Fibroblast of lung (primary cell): ENCODE measurements around the gene NEU3. TPM values are rescaled to one million over a fixed set of nuclear protein-coding genes. Genes with fewer than 3 reads are reported as not detected.

Experiments
- DNase-seq, 2 donors: peaks; one replicate each; pipeline versions ENCODE4 v3.0.0 to v3.0.0-alpha.2; 2010; ENCODE audit warnings: low read depth in 2 of 2
- H2AFZ ChIP-seq: 2 replicates; pipeline ENCODE4 v1.5.1; 2012; ENCODE audit warnings: low read length, control low read depth, inconsistent platforms
- H3K27ac ChIP-seq: 2 replicates; pipeline ENCODE4 v1.5.1; 2011; ENCODE audit warnings: low read length, control low read depth; ENCODE audit not compliant: insufficient read depth
- H3K27me3 ChIP-seq: 2 replicates; pipeline ENCODE4 v1.5.1; 2011; ENCODE audit warnings: mild to moderate bottlenecking, low read length; ENCODE audit not compliant: control insufficient read depth, insufficient read depth
- H3K36me3 ChIP-seq: 2 replicates; pipeline ENCODE4 v1.5.1; 2011; ENCODE audit warnings: low read length; ENCODE audit not compliant: control insufficient read depth, insufficient read depth
- H3K4me1 ChIP-seq: 2 replicates; pipeline ENCODE4 v1.5.1; 2011; ENCODE audit warnings: low read length; ENCODE audit not compliant: control insufficient read depth, insufficient read depth; ENCODE audit errors: extremely low read depth
- H3K4me2 ChIP-seq: 2 replicates; pipeline ENCODE4 v1.5.1; 2011; ENCODE audit warnings: low read length, control low read depth; ENCODE audit not compliant: insufficient read depth; ENCODE audit errors: extremely low read depth
- H3K4me3 ChIP-seq, 4 experiments: fragments of 200-600 bp in 1 of 4; sonication (generic) in 1 of 4; replicated peaks in 1 of 4; 2 replicates each; pipeline ENCODE4 v1.5.1; 2011 to 2016; ENCODE audit warnings: low read length in 4 of 4, low read depth in 3 of 4, mild to moderate bottlenecking in 3 of 4, control low read depth in 2 of 4, inconsistent platforms in 1 of 4, mixed read lengths in 1 of 4; ENCODE audit not compliant: insufficient read depth in 1 of 4; ENCODE audit errors: control extremely low read depth in 1 of 4
- H3K79me2 ChIP-seq: 2 replicates; pipeline ENCODE4 v1.5.1; 2012; ENCODE audit warnings: mild to moderate bottlenecking, low read length, inconsistent platforms; ENCODE audit not compliant: control insufficient read depth, insufficient read depth
- H3K9ac ChIP-seq: 2 replicates; pipeline ENCODE4 v1.5.1; 2011; ENCODE audit warnings: mild to moderate bottlenecking, low read length, control low read depth; ENCODE audit not compliant: insufficient read depth
- H3K9me3 ChIP-seq: 2 replicates; pipeline ENCODE4 v1.5.1; 2012; ENCODE audit warnings: low read depth, low read length; ENCODE audit not compliant: control insufficient read depth, insufficient read depth
- H4K20me1 ChIP-seq: 2 replicates; pipeline ENCODE4 v1.5.1; 2011; ENCODE audit warnings: low read length; ENCODE audit not compliant: control insufficient read depth, insufficient read depth; ENCODE audit errors: extremely low read depth
- EZH2 ChIP-seq: IDR thresholded peaks from 2 replicates; pipeline ENCODE4 v1.5.1; 2012; ENCODE audit warnings: low read length, control low read depth, mild to moderate bottlenecking; ENCODE audit errors: missing control alignments
- polyA plus RNA-seq, 2 donors: library from polyadenylated mRNA; depleted of rRNA in 1 of 2; stranded (reverse) in 1 of 2; unstranded in 1 of 2; fragments of >200 nt; gene quantifications; 2 replicates each; pipeline ENCODE4 v1.2.1, GENCODE V29; 2011 to 2012; ENCODE audit warnings: missing spikeins in 1 of 2
- total RNA-seq: library from RNA; depleted of rRNA; stranded (reverse); fragments of >200 nt; gene quantifications from 2 replicates; pipeline ENCODE4 v1.2.1, GENCODE V29; 2014
- TF ChIP-seq, protein P1 (sequence below), 2 donors: IDR thresholded peaks in 1 of 2; conservative IDR thresholded peaks in 1 of 2; 1 replicate in 1 of 2; 2 replicates in 1 of 2; pipeline ENCODE4 v1.5.1; 2011 to 2012; ENCODE audit warnings: low read length in 2 of 2, control low read depth in 1 of 2, inconsistent platforms in 1 of 2, low read depth in 1 of 2, mild to moderate bottlenecking in 1 of 2

Gene NEU3
- total and polyA plus RNA-seq, 2 donors (not counting 1 experiment from before 2014, with no cell fraction given), result 5.0 to 6.6 TPM

DNA sequence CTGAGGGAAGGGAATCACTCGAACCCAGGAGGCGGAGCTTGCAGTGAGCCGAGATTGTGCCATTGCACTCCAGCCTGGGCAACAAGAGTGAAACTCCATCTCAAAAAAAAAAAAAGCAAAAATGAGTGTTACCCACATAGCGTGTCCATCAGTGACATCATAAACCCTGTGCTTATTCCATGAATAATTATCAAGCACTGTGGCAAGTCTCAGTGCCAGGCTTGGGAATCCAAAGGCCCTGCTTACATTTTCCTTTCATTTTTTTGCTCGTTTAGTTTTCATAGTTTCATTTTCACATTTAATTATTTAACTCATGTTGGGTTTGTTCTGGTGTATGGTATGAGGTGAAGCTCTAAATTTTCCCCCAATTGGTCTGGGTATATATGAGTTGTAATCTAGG lies 46.5 kb downstream of the NEU3 start:
- no peaks in the 10 kb centered on the region for H3K36me3 ChIP-seq
- no peak overlapping the region for H3K4me3 ChIP-seq
- H3K4me2 ChIP-seq, result no peak overlapping the region
- no peak for DNase-seq
- no peak overlapping the region for H2AFZ ChIP-seq
- H3K9me3 ChIP-seq, result no peaks in the 10 kb centered on the region
- no peaks in the 10 kb centered on the region for H4K20me1 ChIP-seq
- H3K27me3 ChIP-seq, result no peaks in the 10 kb centered on the region
- no peak overlapping the region for H3K9ac ChIP-seq
- TF ChIP-seq, protein P1, sequence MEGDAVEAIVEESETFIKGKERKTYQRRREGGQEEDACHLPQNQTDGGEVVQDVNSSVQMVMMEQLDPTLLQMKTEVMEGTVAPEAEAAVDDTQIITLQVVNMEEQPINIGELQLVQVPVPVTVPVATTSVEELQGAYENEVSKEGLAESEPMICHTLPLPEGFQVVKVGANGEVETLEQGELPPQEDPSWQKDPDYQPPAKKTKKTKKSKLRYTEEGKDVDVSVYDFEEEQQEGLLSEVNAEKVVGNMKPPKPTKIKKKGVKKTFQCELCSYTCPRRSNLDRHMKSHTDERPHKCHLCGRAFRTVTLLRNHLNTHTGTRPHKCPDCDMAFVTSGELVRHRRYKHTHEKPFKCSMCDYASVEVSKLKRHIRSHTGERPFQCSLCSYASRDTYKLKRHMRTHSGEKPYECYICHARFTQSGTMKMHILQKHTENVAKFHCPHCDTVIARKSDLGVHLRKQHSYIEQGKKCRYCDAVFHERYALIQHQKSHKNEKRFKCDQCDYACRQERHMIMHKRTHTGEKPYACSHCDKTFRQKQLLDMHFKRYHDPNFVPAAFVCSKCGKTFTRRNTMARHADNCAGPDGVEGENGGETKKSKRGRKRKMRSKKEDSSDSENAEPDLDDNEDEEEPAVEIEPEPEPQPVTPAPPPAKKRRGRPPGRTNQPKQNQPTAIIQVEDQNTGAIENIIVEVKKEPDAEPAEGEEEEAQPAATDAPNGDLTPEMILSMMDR (conservative IDR thresholded peaks at IDR 0.05 in 1 of 2, IDR thresholded peaks at IDR 0.05 in 1 of 2; ENCODE audit: low read depth in 1 of 2, low read length in 2 of 2), result no peak
- TF ChIP-seq EZH2, result no peak
- H3K27ac ChIP-seq, result no peak overlapping the region
- peaks cover 9% of the 10 kb centered on the region for H3K4me1 ChIP-seq
- no peaks in the 10 kb centered on the region for H3K79me2 ChIP-seq

DNA sequence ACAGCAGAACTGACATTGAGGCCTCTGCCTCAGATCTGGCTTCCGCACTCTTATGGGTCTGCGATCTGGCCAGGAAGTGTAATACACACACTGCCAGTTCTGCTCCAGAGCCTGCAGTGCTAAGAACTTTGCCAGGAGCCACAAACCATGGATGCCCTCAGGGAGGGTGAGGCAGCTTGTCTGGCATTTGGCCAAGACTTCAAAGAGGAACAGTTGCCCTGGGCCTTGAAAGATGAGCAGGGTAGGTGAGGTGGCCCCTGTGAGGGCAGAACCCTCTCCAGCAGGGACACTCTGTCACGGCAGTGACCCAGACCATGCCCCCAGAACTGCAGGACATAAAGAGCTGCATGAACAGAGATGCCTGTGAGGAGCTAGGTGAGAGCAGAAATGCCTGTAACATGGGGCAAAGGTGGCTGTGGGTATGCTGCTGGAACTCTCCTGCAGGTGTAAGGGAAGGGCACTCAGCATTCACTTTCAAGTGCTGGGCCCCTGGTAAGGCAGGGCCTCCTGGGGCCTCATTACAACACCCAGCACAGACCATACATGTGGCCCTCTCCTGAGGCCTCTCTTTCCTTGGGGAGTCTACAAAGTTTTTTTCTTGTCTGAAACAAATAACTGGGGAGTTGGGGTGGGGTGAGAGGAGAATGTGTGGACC lies 47.3 kb downstream of the NEU3 start:
- H3K9me3 ChIP-seq, result no peaks in the 10 kb centered on the region
- no peak overlapping the region for H3K4me3 ChIP-seq
- no peak for DNase-seq
- H3K27me3 ChIP-seq, result no peaks in the 10 kb centered on the region
- H3K27ac ChIP-seq, result no peak overlapping the region
- H2AFZ ChIP-seq, result no peak overlapping the region
- H4K20me1 ChIP-seq, result no peaks in the 10 kb centered on the region
- TF ChIP-seq EZH2, result no peak
- TF ChIP-seq, protein P1 (conservative IDR thresholded peaks at IDR 0.05 in 1 of 2, IDR thresholded peaks at IDR 0.05 in 1 of 2; ENCODE audit: low read depth in 1 of 2, low read length in 2 of 2), result no peak
- H3K4me2 ChIP-seq, result no peak overlapping the region
- no peaks in the 10 kb centered on the region for H3K36me3 ChIP-seq
- no peak overlapping the region for H3K9ac ChIP-seq
- peaks cover 9% of the 10 kb centered on the region for H3K4me1 ChIP-seq
- H3K79me2 ChIP-seq, result no peaks in the 10 kb centered on the region

DNA sequence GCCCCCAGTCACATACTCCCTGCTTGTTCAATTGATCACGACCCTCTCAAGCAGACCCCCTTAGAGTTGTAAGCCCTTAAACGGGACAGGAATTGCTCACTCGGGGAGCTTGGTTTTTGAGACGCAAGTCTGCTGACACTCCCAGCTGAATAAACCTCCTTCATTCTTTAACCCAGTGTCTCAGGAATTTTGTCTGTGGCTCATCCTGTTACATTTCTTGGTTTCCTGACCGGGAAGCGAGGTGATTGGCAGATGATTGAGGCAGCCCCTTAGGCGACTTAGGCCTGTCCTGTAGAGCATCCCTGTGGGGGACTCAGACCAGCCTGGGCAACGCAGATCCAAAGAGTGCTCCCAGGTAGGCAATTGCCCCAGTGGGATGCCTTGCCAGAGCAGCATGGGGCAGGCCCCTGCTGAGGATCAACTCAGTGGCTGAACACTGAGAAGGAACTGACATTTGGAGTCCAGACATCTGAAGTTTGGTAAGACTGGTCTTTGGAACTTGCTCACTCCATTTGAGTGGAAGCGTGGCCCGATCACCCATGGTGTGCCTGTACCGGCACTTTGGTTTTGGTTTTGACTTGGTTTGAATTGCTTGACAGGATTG lies 51.5 kb downstream of the NEU3 start:
- H2AFZ ChIP-seq, result no peak overlapping the region
- no peak overlapping the region for H3K9ac ChIP-seq
- H3K4me2 ChIP-seq, result no peak overlapping the region
- H3K4me1 ChIP-seq, result no peaks in the 10 kb centered on the region
- no peaks in the 10 kb centered on the region for H3K36me3 ChIP-seq
- H3K27me3 ChIP-seq, result no peaks in the 10 kb centered on the region
- H3K9me3 ChIP-seq, result no peaks in the 10 kb centered on the region
- H4K20me1 ChIP-seq, result no peaks in the 10 kb centered on the region
- no peak for DNase-seq
- H3K79me2 ChIP-seq, result no peaks in the 10 kb centered on the region
- TF ChIP-seq, protein P1 (conservative IDR thresholded peaks at IDR 0.05 in 1 of 2, IDR thresholded peaks at IDR 0.05 in 1 of 2; ENCODE audit: low read depth in 1 of 2, low read length in 2 of 2), result no peak
- no peak for TF ChIP-seq EZH2
- H3K4me3 ChIP-seq, result no peak overlapping the region
- H3K27ac ChIP-seq, result no peak overlapping the region
